22Rv1 (cell line): ENCODE results near the gene SLC13A3.

Source experiments
- ZFX ChIP-seq: fragments of 450-650 bp; IDR thresholded peaks from 2 replicates; pipeline ENCODE4 v1.6.1; 2017; ENCODE audit warnings: antibody characterized with exemption, borderline replicate concordance
- TF ChIP-seq, protein P1 (sequence below): fragments of 450-650 bp; IDR thresholded peaks from 2 replicates; pipeline ENCODE4 v1.5.1; 2017; ENCODE audit warnings: mild to moderate bottlenecking

DNA sequence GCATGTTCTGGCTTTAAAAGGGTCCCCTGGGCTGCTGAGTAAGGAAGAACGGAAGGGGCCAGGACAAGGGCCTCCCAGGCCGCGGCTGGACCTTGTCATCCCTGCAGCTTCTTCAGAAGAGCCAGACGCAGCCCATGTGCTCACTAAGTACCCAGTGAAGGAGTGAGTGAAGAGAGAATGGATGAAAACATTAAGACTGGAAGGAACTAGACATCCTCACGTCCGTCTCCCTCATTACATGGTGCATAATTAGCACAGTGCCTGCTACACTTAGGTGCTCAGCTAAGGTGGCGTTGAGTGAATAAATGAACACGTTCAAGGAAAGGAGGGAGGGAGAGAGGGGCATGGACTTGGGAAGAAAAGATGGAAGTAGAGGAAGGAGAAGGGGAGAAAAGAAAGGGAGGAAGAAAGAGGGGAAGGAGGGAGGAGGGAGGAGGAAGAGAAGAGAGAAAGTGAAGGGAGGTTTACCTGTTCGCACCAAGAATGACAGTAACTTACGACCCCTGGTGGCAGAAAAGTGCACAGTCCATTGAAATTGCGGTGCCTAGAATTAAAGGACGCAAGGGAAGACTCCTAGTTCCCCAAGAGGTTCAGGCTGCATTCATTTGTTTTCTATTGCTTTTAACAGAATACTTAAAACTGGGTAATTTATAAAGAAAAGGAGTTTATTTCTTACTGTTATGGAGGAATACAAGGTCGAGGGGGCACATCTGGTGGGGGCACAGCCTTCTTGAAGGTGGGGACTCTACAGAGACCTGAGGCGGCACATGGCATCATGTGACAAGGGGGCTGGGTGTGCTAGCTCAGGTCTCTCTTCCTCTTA lies 30.0 kb upstream of the SLC13A3 start:
- TF ChIP-seq, protein P1, sequence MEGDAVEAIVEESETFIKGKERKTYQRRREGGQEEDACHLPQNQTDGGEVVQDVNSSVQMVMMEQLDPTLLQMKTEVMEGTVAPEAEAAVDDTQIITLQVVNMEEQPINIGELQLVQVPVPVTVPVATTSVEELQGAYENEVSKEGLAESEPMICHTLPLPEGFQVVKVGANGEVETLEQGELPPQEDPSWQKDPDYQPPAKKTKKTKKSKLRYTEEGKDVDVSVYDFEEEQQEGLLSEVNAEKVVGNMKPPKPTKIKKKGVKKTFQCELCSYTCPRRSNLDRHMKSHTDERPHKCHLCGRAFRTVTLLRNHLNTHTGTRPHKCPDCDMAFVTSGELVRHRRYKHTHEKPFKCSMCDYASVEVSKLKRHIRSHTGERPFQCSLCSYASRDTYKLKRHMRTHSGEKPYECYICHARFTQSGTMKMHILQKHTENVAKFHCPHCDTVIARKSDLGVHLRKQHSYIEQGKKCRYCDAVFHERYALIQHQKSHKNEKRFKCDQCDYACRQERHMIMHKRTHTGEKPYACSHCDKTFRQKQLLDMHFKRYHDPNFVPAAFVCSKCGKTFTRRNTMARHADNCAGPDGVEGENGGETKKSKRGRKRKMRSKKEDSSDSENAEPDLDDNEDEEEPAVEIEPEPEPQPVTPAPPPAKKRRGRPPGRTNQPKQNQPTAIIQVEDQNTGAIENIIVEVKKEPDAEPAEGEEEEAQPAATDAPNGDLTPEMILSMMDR: peak; percentile 79
- no peak for TF ChIP-seq ZFX
